ENCODE results near the gene SLU7.

Gene SLU7

DNA sequence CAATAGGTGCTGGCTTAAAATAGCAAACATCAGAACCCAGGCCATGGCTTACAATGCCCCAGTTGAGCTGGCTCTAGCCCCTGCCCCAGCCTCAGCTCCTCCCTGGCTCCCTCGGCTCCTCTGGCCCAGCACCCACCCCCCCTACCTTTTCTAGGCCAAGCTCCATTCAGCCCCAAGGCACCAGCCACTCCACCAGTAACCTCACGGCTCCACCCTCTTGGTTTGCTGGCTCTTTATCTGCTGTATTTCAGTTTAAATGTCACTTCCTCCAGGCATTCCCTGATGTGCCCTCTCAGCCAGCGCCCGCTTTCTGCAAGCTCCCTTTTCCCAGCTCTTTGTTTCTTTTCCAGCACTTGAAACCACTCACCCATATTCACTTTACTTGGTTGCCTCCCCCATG, 59.1 kb downstream of the SLU7 start:
- Mint-ChIP-seq H3K36me3 (ENCODE audit: low read depth) (no peaks in the 10 kb centered on the region), H3K27ac (peak overlapping the region; percentile 34 to 83 (median 63)), H3K27me3 (ENCODE audit: low read depth) (no peaks in the 10 kb centered on the region), H3K4me1 (peaks cover 87% of the 10 kb centered on the region), H3K4me3 (no peak overlapping the region), H3K9me3 (no peaks in the 10 kb centered on the region)
- TF ChIP-seq, protein P1, sequence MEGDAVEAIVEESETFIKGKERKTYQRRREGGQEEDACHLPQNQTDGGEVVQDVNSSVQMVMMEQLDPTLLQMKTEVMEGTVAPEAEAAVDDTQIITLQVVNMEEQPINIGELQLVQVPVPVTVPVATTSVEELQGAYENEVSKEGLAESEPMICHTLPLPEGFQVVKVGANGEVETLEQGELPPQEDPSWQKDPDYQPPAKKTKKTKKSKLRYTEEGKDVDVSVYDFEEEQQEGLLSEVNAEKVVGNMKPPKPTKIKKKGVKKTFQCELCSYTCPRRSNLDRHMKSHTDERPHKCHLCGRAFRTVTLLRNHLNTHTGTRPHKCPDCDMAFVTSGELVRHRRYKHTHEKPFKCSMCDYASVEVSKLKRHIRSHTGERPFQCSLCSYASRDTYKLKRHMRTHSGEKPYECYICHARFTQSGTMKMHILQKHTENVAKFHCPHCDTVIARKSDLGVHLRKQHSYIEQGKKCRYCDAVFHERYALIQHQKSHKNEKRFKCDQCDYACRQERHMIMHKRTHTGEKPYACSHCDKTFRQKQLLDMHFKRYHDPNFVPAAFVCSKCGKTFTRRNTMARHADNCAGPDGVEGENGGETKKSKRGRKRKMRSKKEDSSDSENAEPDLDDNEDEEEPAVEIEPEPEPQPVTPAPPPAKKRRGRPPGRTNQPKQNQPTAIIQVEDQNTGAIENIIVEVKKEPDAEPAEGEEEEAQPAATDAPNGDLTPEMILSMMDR (IDR thresholded peaks at IDR 0.05; ENCODE audit: unreplicated experiment in 3 of 3), result no peak

DNA sequence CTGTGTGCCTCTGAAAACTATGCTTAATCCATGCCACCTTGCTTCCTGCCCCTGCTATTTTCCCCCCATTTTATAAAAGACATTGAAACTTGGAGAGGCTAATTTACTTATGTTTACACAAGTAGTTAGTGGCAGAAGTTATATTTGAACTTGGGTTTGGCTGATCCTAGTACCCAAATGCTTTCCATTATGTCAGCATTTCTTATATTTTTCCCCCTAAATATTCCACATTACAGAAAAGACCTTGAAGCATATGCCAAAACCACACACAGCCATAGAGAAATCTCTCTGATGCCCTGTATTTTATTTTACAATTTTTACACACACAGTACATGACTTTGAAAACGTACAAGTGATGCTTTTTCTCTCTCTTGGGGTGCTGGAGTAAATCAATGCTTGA, 59.6 kb downstream of the SLU7 start:
- Mint-ChIP-seq H3K27ac (peak overlapping the region in 2 of 3 experiments; percentile 70 to 83), H3K4me1 (peaks cover 81% of the 10 kb centered on the region), H3K9me3 (no peaks in the 10 kb centered on the region), H3K36me3 (ENCODE audit: low read depth) (no peaks in the 10 kb centered on the region), H3K4me3 (peak overlapping the region in 1 of 3 experiments; percentile 31), H3K27me3 (ENCODE audit: low read depth) (no peaks in the 10 kb centered on the region)
- TF ChIP-seq, protein P1 (IDR thresholded peaks at IDR 0.05; ENCODE audit: unreplicated experiment in 3 of 3), result no peak

DNA sequence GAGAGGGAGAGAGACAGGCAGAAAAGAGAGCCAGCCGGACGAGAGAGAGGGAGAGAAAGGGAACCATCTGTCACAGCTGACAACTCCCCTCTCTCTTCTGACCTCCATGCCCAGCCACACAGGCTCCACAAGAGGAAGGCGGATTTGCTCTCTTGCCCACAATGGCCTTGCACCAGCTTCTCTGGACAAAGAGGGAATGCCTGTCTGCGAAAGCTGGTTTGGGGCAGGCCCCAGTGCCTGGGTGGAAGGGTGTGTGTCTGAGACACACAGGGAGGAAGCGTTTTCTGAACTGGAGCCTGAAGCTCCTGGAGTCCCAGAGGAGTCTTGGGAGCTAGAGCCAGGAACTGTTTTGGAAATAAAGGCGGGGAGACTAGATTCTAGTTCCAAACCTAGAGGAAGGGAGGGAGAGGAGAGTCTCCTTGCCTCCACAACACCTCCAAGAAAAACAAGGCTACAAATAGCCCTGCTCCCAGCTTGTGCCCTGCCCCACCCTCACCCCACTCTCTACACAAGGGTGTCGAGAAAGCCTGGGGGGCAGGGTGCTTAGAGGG, 60.9 kb downstream of the SLU7 start:
- H3K36me3 Mint-ChIP-seq (ENCODE audit: low read depth), result no peaks in the 10 kb centered on the region
- no peaks in the 10 kb centered on the region for H3K27me3 Mint-ChIP-seq (ENCODE audit: low read depth)
- no peaks in the 10 kb centered on the region for H3K9me3 Mint-ChIP-seq
- TF ChIP-seq, protein P1 (IDR thresholded peaks at IDR 0.05; ENCODE audit: unreplicated experiment in 3 of 3), result no peak
- H3K4me1 Mint-ChIP-seq, result peaks cover 74% of the 10 kb centered on the region
- no peak overlapping the region for H3K4me3 Mint-ChIP-seq
- peak overlapping the region; percentile 52 to 86 (median 68) for H3K27ac Mint-ChIP-seq

DNA sequence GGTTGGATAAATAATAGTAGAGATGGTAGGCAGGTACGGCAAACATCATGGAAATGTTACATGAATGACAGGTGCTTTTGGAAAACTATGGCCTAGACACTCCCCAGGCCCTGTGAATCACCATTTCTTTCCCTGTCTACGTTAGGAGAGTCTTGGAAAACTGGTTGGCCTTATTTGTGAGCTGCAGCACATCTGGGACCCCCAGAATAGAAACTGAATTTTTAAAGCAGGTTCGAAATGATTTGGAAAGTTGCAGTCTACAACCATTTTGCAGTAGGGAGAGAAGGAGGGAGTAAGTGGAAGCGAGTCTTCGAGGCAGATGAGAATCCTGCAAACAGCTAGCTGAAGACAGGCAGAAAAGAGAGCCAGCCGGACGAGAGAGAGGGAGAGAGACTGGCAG, 61.5 kb downstream of the SLU7 start:
- H3K27me3 Mint-ChIP-seq (ENCODE audit: low read depth), result no peaks in the 10 kb centered on the region
- H3K36me3 Mint-ChIP-seq (ENCODE audit: low read depth), result no peaks in the 10 kb centered on the region
- peaks cover 68% of the 10 kb centered on the region for H3K4me1 Mint-ChIP-seq

DNA sequence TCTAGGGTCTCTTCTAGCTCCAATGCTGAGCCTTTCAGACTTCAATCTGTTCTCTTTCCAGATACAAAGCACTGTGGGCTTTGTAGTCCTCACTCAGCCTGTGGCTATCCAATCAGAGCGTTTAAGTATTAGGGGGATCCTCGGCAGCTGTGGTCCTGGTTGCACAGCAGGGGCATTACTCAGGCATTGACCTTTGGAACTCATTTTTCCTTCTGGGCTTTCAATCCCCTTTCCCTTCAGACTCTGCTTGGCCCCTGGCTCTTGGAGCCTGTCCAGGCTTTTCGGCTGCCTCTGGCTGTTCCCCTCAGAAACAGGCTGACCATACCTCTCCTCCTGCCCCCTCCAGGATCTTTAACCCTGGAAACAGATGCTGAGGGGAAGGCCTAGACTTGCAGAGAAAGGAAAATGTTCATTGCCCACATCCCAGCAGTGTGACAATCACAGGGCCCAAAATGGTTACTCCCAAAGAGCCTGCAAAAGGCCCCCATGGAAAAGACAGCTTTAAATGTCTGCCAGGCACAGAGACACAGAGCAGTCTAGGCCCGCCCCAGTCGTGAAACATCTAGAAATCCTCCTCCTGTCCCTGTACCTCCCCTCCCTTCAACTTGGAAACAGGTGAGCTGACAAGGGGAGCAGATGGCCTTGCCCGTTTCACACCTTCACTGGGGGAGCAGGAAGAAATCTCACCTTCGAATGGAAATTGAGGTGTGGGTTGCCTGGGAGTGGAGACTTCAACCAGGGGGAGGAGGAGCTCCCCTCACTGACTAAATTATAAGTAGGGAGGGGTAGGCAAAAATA, 62.1 kb downstream of the SLU7 start:
- Mint-ChIP-seq H3K27me3 (ENCODE audit: low read depth) (no peaks in the 10 kb centered on the region), H3K27ac (peak overlapping the region; percentile 68 to 86 (median 85)), H3K9me3 (no peaks in the 10 kb centered on the region), H3K36me3 (ENCODE audit: low read depth) (no peaks in the 10 kb centered on the region), H3K4me3 (no peak overlapping the region), H3K4me1 (peaks cover 62% of the 10 kb centered on the region)
- TF ChIP-seq, protein P1 (IDR thresholded peaks at IDR 0.05; ENCODE audit: unreplicated experiment in 3 of 3), result no peak

More for the DNA sequence above, 61.5 kb downstream of the SLU7 start:
- H3K4me3 Mint-ChIP-seq, result no peak overlapping the region
- H3K9me3 Mint-ChIP-seq, result no peaks in the 10 kb centered on the region
- H3K27ac Mint-ChIP-seq, result peak overlapping the region; percentile 52 to 86 (median 68)
- TF ChIP-seq, protein P1 (IDR thresholded peaks at IDR 0.05; ENCODE audit: unreplicated experiment in 3 of 3), result no peak
